Astrocyte (in vitro differentiated cells and primary cell): ENCODE measurements around the gene MAP1LC3B. TPM values are rescaled to one million over a fixed set of nuclear protein-coding genes. Genes with fewer than 3 reads are reported as not detected.
A peak's percentile ranks its signal among the peaks of the same experiment; 100 is the strongest.

Experiments
- DNase-seq: peaks from one replicate; pipeline ENCODE4 v3.0.0-alpha.2; 2010; ENCODE audit warnings: low read depth
- FAIRE-seq: peaks from 2 replicates; lab custom pipeline; 2011; peaks lifted over from hg19 to GRCh38; lab: Jason Lieb, UNC
- H2AFZ ChIP-seq: 2 replicates; pipeline ENCODE4 v1.6.0; 2012; ENCODE audit warnings: low read depth, low read length, inconsistent platforms
- H3K27ac ChIP-seq: 2 replicates; pipeline ENCODE4 v1.5.1; 2011; ENCODE audit warnings: low read depth, low read length, inconsistent platforms
- H3K27me3 ChIP-seq: 2 replicates; pipeline ENCODE4 v1.6.0; 2011; ENCODE audit warnings: low read length, inconsistent platforms; ENCODE audit not compliant: insufficient read depth
- H3K36me3 ChIP-seq: 2 replicates; pipeline ENCODE4 v1.5.1; 2011; ENCODE audit warnings: low read length, inconsistent platforms; ENCODE audit not compliant: insufficient read depth
- H3K4me1 ChIP-seq: 2 replicates; pipeline ENCODE4 v1.5.1; 2011; ENCODE audit warnings: low read length, inconsistent platforms; ENCODE audit not compliant: insufficient read depth
- H3K4me2 ChIP-seq: 2 replicates; pipeline ENCODE4 v1.6.0; 2012; ENCODE audit warnings: low read length, inconsistent platforms
- H3K4me3 ChIP-seq: 2 replicates; pipeline ENCODE4 v1.5.1; 2011; ENCODE audit warnings: low read depth, mild to moderate bottlenecking, low read length, inconsistent platforms; ENCODE audit not compliant: insufficient read depth
- H3K79me2 ChIP-seq: 2 replicates; pipeline ENCODE4 v1.6.0; 2012; ENCODE audit warnings: mild to moderate bottlenecking, low read length, inconsistent platforms; ENCODE audit not compliant: insufficient read depth
- H3K9ac ChIP-seq: 2 replicates; pipeline ENCODE4 v1.6.0; 2012; ENCODE audit warnings: mild to moderate bottlenecking, low read length, inconsistent platforms
- H3K9me3 ChIP-seq: 2 replicates; pipeline ENCODE4 v1.5.1; 2012; ENCODE audit warnings: low read depth, mild to moderate bottlenecking, low read length, inconsistent platforms; ENCODE audit not compliant: insufficient read depth
- H4K20me1 ChIP-seq: 2 replicates; pipeline ENCODE4 v1.6.0; 2012; ENCODE audit warnings: low read length, inconsistent platforms; ENCODE audit not compliant: insufficient read depth
- H3K27ac Mint-ChIP-seq: one replicate; pipeline ENCODE4 v1.8.0; 2021; ENCODE audit warnings: mild to moderate bottlenecking, mixed read lengths; ENCODE audit not compliant: unreplicated experiment
- H3K27me3 Mint-ChIP-seq: one replicate; pipeline ENCODE4 v1.8.0; 2021; ENCODE audit warnings: low read depth, mixed read lengths; ENCODE audit not compliant: unreplicated experiment
- H3K36me3 Mint-ChIP-seq: one replicate; pipeline ENCODE4 v1.8.0; 2021; ENCODE audit warnings: low read depth, mixed read lengths; ENCODE audit not compliant: unreplicated experiment
- H3K4me1 Mint-ChIP-seq: one replicate; pipeline ENCODE4 v1.8.0; 2021; ENCODE audit warnings: low read depth, mixed read lengths; ENCODE audit not compliant: unreplicated experiment
- H3K4me3 Mint-ChIP-seq: one replicate; pipeline ENCODE4 v1.8.0; 2021; ENCODE audit warnings: mild to moderate bottlenecking, moderate library complexity, mixed read lengths; ENCODE audit not compliant: unreplicated experiment
- H3K9me3 Mint-ChIP-seq: one replicate; pipeline ENCODE4 v1.8.0; 2021; ENCODE audit warnings: mild to moderate bottlenecking, mixed read lengths; ENCODE audit not compliant: unreplicated experiment
- CTCF ChIP-seq: IDR thresholded peaks from 2 replicates; pipeline ENCODE4 v1.5.1; 2011; ENCODE audit warnings: low read depth, mild to moderate bottlenecking, inconsistent platforms, low read length, moderate library complexity; ENCODE audit not compliant: insufficient read depth
- EZH2 ChIP-seq: IDR thresholded peaks from 2 replicates; pipeline ENCODE4 v1.6.1; 2012; ENCODE audit warnings: mild to moderate bottlenecking, low read length, inconsistent platforms; ENCODE audit not compliant: insufficient read depth
- total RNA-seq: library from RNA; stranded (reverse); gene quantifications from 2 replicates; pipeline ENCODE4 v1.2.1, GENCODE V29; 2021

Gene MAP1LC3B
- total RNA-seq, 1 donor from 2014 or later, result 221 TPM

- peaks cover 79% of the 10 kb centered on the region for H4K20me1 ChIP-seq
- H3K27me3 ChIP-seq, result no peaks in the 10 kb centered on the region
- Mint-ChIP-seq H3K36me3 (peaks cover 7% of the 10 kb centered on the region), H3K4me3 (peak overlapping the region; percentile 62), H3K27me3 (no peaks in the 10 kb centered on the region), H3K27ac (peak overlapping the region; percentile 69), H3K4me1 (peaks cover 36% of the 10 kb centered on the region), H3K9me3 (no peaks in the 10 kb centered on the region)
- no peaks in the 10 kb centered on the region for H3K36me3 ChIP-seq
- H3K9ac ChIP-seq, result peak overlapping the region; percentile 60
- FAIRE-seq, result peak; percentile 87
- peak; percentile 88 for DNase-seq
- peak overlapping the region; percentile 24 for H3K4me3 ChIP-seq
- peak overlapping the region; percentile 63 for H3K27ac ChIP-seq
- peaks cover 36% of the 10 kb centered on the region for H3K4me1 ChIP-seq
- H3K79me2 ChIP-seq, result peaks cover 38% of the 10 kb centered on the region
- H3K4me2 ChIP-seq, result peak overlapping the region; percentile 80
- no peaks in the 10 kb centered on the region for H3K9me3 ChIP-seq
- no peak overlapping the region for H2AFZ ChIP-seq
- TF ChIP-seq EZH2 (no peak), CTCF (no peak)
Observed at GRCh38 chr16:87435372-87436224, 43.5 kb downstream of the MAP1LC3B start.

- Histone ChIP-seq H3K4me3 (peak overlapping the region; percentile 24), H2AFZ (no peak overlapping the region), H3K4me1 (peaks cover 34% of the 10 kb centered on the region), H3K36me3 (no peaks in the 10 kb centered on the region), H3K9me3 (no peaks in the 10 kb centered on the region), H4K20me1 (peaks cover 76% of the 10 kb centered on the region), H3K9ac (peak overlapping the region; percentile 60), H3K27ac (peak overlapping the region; percentile 63), H3K4me2 (peak overlapping the region; percentile 80), H3K27me3 (no peaks in the 10 kb centered on the region), H3K79me2 (peaks cover 40% of the 10 kb centered on the region)
- peak; percentile 64 for DNase-seq
- Mint-ChIP-seq H3K27me3 (no peaks in the 10 kb centered on the region), H3K27ac (peak overlapping the region; percentile 69), H3K4me1 (peaks cover 33% of the 10 kb centered on the region), H3K36me3 (peaks cover 7% of the 10 kb centered on the region), H3K4me3 (no peak overlapping the region), H3K9me3 (no peaks in the 10 kb centered on the region)
- no peak for FAIRE-seq
- TF ChIP-seq CTCF, result no peak
Observed at GRCh38 chr16:87436225-87437172, 44.4 kb downstream of the MAP1LC3B start.
